NCI-H2081 (cell line): ENCODE data around the gene POMZP3.
"Not testable (repeated sequence)": the region's sequence is repeated elsewhere in the genome, so short reads cannot be mapped to it uniquely, and the experiment has no call there.

Source experiments
- DNase-seq, 2 experiments: peaks; one replicate each; lab custom pipeline; 2025; lab: John Stamatoyannopoulos, UW

The POMZP3 gene

GRCh38 chr7:76588586-76588985 lies 38.5 kb downstream of the POMZP3 start:
- DNase-seq: not testable (repeated sequence)

GRCh38 chr7:76586585-76587315 lies 40.3 kb downstream of the POMZP3 start:
- peak in 1 of 2 experiments; percentile 29 for DNase-seq

- not testable (repeated sequence) for DNase-seq
Observed at GRCh38 chr7:76583636-76584281, 43.3 kb downstream of the POMZP3 start.

- DNase-seq: peak in 1 of 2 experiments; percentile 50
Observed at GRCh38 chr7:76582848-76583631, 44.0 kb downstream of the POMZP3 start.

GRCh38 chr7:76575919-76576655 lies 51.0 kb downstream of the POMZP3 start:
- not testable (repeated sequence) for DNase-seq

GRCh38 chr7:76575431-76575830 lies 51.6 kb downstream of the POMZP3 start:
- DNase-seq: not testable (repeated sequence)

GRCh38 chr7:76572296-76572695 lies 54.8 kb downstream of the POMZP3 start:
- not testable (repeated sequence) for DNase-seq

- DNase-seq: peak in 1 of 2 experiments; percentile 52
Observed at GRCh38 chr7:76570324-76570775, 56.7 kb downstream of the POMZP3 start.

GRCh38 chr7:76568742-76569141 lies 58.3 kb downstream of the POMZP3 start:
- peak; percentile 23 to 76 for DNase-seq

- DNase-seq: not testable (repeated sequence)
Observed at GRCh38 chr7:76567753-76568152, 59.3 kb downstream of the POMZP3 start.

GRCh38 chr7:76567311-76567710 lies 59.8 kb downstream of the POMZP3 start:
- not testable (repeated sequence) for DNase-seq

GRCh38 chr7:76565001-76565400 lies 62.1 kb downstream of the POMZP3 start:
- not testable (repeated sequence) for DNase-seq

GRCh38 chr7:76561342-76561741 lies 65.7 kb downstream of the POMZP3 start:
- not testable (repeated sequence) for DNase-seq

- DNase-seq: not testable (repeated sequence)
Observed at GRCh38 chr7:76560157-76560556, 66.9 kb downstream of the POMZP3 start.
